Upper lobe of left lung (tissue), 6 donors: ENCODE data around the gene GALNT7. TPM values are rescaled to one million over a fixed set of nuclear protein-coding genes. Genes with fewer than 3 reads are reported as not detected.

ENCODE experiments used
- ATAC-seq, 2 donors: fragments of 200-7000 bp; cut with Tn5 transposase; one replicate each; pipeline ENCODE4 v1.9.1; 2022; ENCODE audit warnings: mild to moderate bottlenecking in 2 of 2, moderate library complexity in 2 of 2; ENCODE audit not compliant: low FRiP score in 2 of 2
- DNase-seq, 2 donors: peaks; one replicate each; pipeline ENCODE4 v3.0.0-alpha.2; 2019 to 2020
- H3K27ac ChIP-seq, 4 donors: fragments of 200-600 bp; sonication (generic); one replicate each; pipeline ENCODE4 v1.5.1; 2016 to 2019
- H3K27me3 ChIP-seq, 4 donors: fragments of 200-600 bp; sonication (generic); one replicate each; pipeline ENCODE4 v1.5.1; 2017 to 2019
- H3K36me3 ChIP-seq, 4 donors: fragments of 200-600 bp; sonication (generic); one replicate each; pipeline ENCODE4 v1.5.1; 2016 to 2019
- H3K4me1 ChIP-seq, 4 donors: fragments of 200-600 bp; sonication (generic); one replicate each; pipeline ENCODE4 v1.5.1; 2018 to 2019
- H3K4me3 ChIP-seq, 4 donors: fragments of 200-600 bp; sonication (generic); one replicate each; pipeline ENCODE4 v1.5.1; 2017 to 2019; ENCODE audit warnings: mild to moderate bottlenecking in 2 of 4, moderate library complexity in 1 of 4
- H3K9me3 ChIP-seq, 4 donors: fragments of 200-600 bp; sonication (generic); one replicate each; pipeline ENCODE4 v1.5.1; 2018 to 2019
- EP300 ChIP-seq, 4 donors: sonication (generic); formaldehyde crosslinking; IDR thresholded peaks; one replicate each; pipeline ENCODE4 v1.5.1; 2017; ENCODE audit warnings: antibody characterized with exemption in 4 of 4, control low read depth in 2 of 4
- POLR2A ChIP-seq, 4 donors: fragments of 450-650 bp; IDR thresholded peaks; one replicate each; pipeline ENCODE4 v1.5.1; 2016 to 2017; ENCODE audit warnings: antibody characterized with exemption in 4 of 4, mild to moderate bottlenecking in 2 of 4
- POLR2AphosphoS5 ChIP-seq, 2 donors: sonication (generic); formaldehyde crosslinking; IDR thresholded peaks; one replicate each; pipeline ENCODE4 v1.5.1; 2017; ENCODE audit warnings: antibody characterized with exemption in 2 of 2
- WGBS, 2 donors: methylation state at CpG; one replicate each; pipeline ENCODE4 v1.1.5; 2017 to 2018; 5-methylcytosine and 5-hydroxymethylcytosine counted together
- total RNA-seq, 6 donors: library from RNA; depleted of rRNA in 4 of 6; stranded (reverse); fragments of >200 nt in 4 of 6; gene quantifications; one replicate each; pipeline versions ENCODE4 v1.1.0 to v1.2.1, GENCODE V29; 2016 to 2021
- TF ChIP-seq, protein P1 (sequence below), 6 experiments: fragments of 450-650 bp in 4 of 6; fragments of 200-600 bp in 2 of 6; sonication (generic) in 2 of 6; IDR thresholded peaks; one replicate each; pipeline ENCODE4 v1.5.1; 2016 to 2019; ENCODE audit warnings: antibody characterized with exemption in 6 of 6
- donor health status: DM: no; HTN: no; CAD: no; lungs with moderate emphysema.
- donor health status: DM: no; HTN: yes; CAD: no; lungs with severe emphysema.

GALNT7 gene
- total RNA-seq, 6 donors from 2014 or later: 5.0 to 68.1 (median 20.1) TPM

DNA sequence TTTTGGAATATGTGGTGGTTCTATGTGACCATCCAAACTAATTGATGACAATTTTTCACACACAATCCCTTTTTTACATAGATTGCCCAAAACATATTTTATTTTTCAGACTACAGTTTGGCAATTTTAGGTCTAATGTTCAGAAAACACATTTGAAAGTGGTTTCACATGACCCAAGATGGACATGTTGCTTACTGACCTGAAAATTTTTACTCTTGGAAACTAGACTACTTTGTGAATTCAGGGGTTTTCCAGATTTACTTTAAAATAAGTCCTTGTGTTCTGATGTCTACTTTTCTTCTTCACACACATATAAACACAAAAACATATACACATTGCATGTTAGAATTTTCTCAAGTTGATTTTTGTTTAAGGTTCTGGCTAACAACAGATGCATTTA is 86.0 kb downstream of the GALNT7 start:
- no peaks in the 10 kb centered on the region for H3K36me3 ChIP-seq
- H3K27ac ChIP-seq: no peak overlapping the region
- no peaks in the 10 kb centered on the region for H3K9me3 ChIP-seq
- H3K4me3 ChIP-seq: no peak overlapping the region
- DNase-seq (no peak), ATAC-seq (no peak)
- H3K4me1 ChIP-seq: peaks cover 0 to 5% (median 0%) of the 10 kb centered on the region in 4 donors
- TF ChIP-seq, protein P1, sequence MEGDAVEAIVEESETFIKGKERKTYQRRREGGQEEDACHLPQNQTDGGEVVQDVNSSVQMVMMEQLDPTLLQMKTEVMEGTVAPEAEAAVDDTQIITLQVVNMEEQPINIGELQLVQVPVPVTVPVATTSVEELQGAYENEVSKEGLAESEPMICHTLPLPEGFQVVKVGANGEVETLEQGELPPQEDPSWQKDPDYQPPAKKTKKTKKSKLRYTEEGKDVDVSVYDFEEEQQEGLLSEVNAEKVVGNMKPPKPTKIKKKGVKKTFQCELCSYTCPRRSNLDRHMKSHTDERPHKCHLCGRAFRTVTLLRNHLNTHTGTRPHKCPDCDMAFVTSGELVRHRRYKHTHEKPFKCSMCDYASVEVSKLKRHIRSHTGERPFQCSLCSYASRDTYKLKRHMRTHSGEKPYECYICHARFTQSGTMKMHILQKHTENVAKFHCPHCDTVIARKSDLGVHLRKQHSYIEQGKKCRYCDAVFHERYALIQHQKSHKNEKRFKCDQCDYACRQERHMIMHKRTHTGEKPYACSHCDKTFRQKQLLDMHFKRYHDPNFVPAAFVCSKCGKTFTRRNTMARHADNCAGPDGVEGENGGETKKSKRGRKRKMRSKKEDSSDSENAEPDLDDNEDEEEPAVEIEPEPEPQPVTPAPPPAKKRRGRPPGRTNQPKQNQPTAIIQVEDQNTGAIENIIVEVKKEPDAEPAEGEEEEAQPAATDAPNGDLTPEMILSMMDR (IDR thresholded peaks at IDR 0.05): no peak
- TF ChIP-seq POLR2AphosphoS5 (IDR thresholded peaks at IDR 0.05) (no peak), EP300 (IDR thresholded peaks at IDR 0.05) (no peak), POLR2A (IDR thresholded peaks at IDR 0.05) (no peak)
- no peaks in the 10 kb centered on the region for H3K27me3 ChIP-seq

DNA sequence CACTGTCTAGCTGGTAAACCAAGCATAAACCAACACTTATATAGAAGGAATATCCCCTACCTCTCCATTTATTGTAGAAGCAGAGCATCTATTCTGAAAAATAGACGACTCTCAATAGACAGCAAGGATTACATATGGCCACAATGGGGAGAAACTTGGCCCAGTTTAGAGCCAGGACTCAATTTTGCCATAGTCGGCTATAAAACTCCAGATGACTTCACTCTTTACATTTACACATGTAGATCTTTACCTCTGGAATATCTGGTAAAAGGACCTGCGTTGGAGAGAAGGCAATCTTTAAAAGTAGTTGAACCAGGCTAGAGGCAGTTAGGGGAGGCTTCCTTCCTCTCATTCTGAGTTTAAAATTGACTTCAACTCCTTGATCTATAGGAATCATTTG is 88.2 kb downstream of the GALNT7 start:
- DNase-seq (no peak), ATAC-seq (no peak)
- Histone ChIP-seq H3K36me3 (no peaks in the 10 kb centered on the region), H3K9me3 (no peaks in the 10 kb centered on the region), H3K4me1 (peaks cover 0 to 5% (median 0%) of the 10 kb centered on the region in 4 donors), H3K4me3 (no peak overlapping the region), H3K27ac (no peak overlapping the region), H3K27me3 (no peaks in the 10 kb centered on the region)
- 78 to 87% methylated on average over 3 of the region's 3 CpGs for WGBS, 2 donors
- TF ChIP-seq POLR2A (IDR thresholded peaks at IDR 0.05) (no peak), EP300 (IDR thresholded peaks at IDR 0.05) (no peak), POLR2AphosphoS5 (IDR thresholded peaks at IDR 0.05) (no peak)
- TF ChIP-seq, protein P1 (IDR thresholded peaks at IDR 0.05): no peak

GRCh38 chr4:173257732-173258717 is 89.4 kb downstream of the GALNT7 start:
- no peak overlapping the region for H3K4me3 ChIP-seq
- WGBS, 2 donors: 43 to 45% methylated on average over 4 of the region's 4 CpGs
- no peaks in the 10 kb centered on the region for H3K27me3 ChIP-seq
- peak in 1 of 2 donors; percentile 56 for DNase-seq
- no peak overlapping the region for H3K27ac ChIP-seq
- H3K4me1 ChIP-seq: no peaks in the 10 kb centered on the region
- no peaks in the 10 kb centered on the region for H3K36me3 ChIP-seq
- TF ChIP-seq EP300 (IDR thresholded peaks at IDR 0.05): no peak
- TF ChIP-seq, protein P1 (IDR thresholded peaks at IDR 0.05): peak in 5 of 6 experiments; percentile 44 to 69 (median 61)
- TF ChIP-seq POLR2A (IDR thresholded peaks at IDR 0.05): no peak
- peak; percentile 51 to 92 for ATAC-seq
- H3K9me3 ChIP-seq: no peaks in the 10 kb centered on the region

DNA sequence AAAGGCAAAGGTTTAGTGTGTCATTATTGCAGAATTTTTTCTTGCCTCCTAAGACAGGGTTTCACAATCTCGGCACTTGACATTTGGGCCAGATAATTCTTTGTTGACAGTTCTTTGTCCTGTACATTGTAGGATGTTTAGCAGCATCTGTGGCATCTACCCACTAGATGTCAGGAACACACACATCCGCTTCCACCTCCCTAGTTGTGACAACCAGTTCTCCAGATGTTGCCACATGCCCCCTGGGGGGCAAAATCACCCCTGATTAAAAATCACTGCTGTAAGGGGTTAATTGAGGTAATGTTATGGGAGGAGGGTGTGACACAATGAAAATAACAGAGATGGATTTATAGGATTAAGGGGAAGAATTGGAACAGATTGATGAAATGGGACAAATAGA is 90.3 kb downstream of the GALNT7 start:
- TF ChIP-seq POLR2A (IDR thresholded peaks at IDR 0.05): no peak
- TF ChIP-seq, protein P1 (IDR thresholded peaks at IDR 0.05): no peak
- no peak for TF ChIP-seq POLR2AphosphoS5 (IDR thresholded peaks at IDR 0.05)
- TF ChIP-seq EP300 (IDR thresholded peaks at IDR 0.05): no peak
- Histone ChIP-seq H3K4me3 (no peak overlapping the region), H3K27ac (no peak overlapping the region), H3K27me3 (no peaks in the 10 kb centered on the region), H3K4me1 (no peaks in the 10 kb centered on the region), H3K36me3 (no peaks in the 10 kb centered on the region), H3K9me3 (no peaks in the 10 kb centered on the region)
- ATAC-seq: no peak
- no peak for DNase-seq
- 90 to 94% methylated on average over 2 of the region's 2 CpGs for WGBS, 2 donors
